ENCODE results near the gene LIME1. TPM values are rescaled to one million over a fixed set of nuclear protein-coding genes. Genes with fewer than 3 reads are reported as not detected.

The LIME1 gene
- total RNA-seq, 1 donor from 2014 or later = 0.47 TPM

DNA sequence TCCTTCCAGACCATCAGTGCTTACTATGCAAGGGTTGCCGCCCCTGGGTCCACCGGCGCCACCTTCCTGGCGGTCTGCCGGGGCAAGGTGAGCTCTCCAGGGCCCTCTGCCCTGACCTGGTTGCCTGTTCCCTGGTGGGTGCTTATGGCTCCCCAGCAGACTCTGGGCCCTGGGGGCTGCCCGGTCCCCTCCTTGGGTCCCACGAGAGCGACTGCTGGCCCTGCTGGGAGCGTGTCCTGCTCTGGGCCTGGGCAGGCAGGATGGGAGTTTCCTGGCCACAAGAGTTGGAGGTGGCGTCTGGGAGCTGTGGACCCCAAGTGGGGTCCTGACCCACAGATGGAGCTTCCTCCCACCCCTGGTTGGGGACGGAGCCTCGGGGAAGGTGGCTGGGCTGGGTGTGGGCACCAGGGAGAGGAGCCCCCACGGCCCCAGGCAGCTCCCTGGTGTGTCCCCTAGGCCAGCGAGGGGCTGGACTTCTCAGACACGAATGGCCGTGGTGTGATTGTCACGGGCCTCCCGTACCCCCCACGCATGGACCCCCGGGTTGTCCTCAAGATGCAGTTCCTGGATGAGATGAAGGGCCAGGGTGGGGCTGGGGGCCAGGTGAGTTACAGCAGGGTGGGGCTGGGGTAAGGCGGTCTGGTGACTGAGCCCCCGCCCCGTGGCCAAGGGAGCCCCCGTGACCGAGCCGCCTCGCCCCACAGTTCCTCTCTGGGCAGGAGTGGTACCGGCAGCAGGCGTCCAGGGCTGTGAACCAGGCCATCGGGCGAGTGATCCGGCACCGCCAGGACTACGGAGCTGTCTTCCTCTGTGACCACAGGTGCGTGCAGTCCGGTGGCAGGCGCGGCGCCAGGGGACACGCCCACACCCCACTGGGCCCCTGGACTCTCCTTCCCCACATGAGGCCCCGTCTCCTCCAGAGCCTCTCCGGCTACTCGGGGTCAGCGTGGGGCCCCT lies 47.1 kb upstream of the LIME1 start:
- H3K36me3 ChIP-seq = no peaks in the 10 kb centered on the region
- H3K4me2 ChIP-seq = no peak overlapping the region
- H3K27me3 ChIP-seq = no peaks in the 10 kb centered on the region
- H3K27me3 Mint-ChIP-seq (ENCODE audit: insufficient read depth, low read depth) = peaks cover 10% of the 10 kb centered on the region
- no peaks in the 10 kb centered on the region for H3K9me3 ChIP-seq (ENCODE audit: low read depth)
- H3K79me2 ChIP-seq (ENCODE audit: low read depth) = no peaks in the 10 kb centered on the region
- H3K4me1 ChIP-seq = no peaks in the 10 kb centered on the region
- no peak overlapping the region for H3K27ac Mint-ChIP-seq
- no peak overlapping the region for H2AFZ ChIP-seq (replicated peaks)
- H4K20me1 ChIP-seq (ENCODE audit: low read depth) = no peaks in the 10 kb centered on the region
- H3K27ac ChIP-seq = no peak overlapping the region
- no peak overlapping the region for H3K9ac ChIP-seq
- peaks cover 4% of the 10 kb centered on the region for H3K9me3 Mint-ChIP-seq
- peaks cover 3% of the 10 kb centered on the region for H3K4me1 Mint-ChIP-seq
- TF ChIP-seq EZH2phosphoT487 (IDR thresholded peaks at IDR 0.05) (no peak), EZH2 (IDR thresholded peaks at IDR 0.05) (no peak), CTCF (IDR thresholded peaks at IDR 0.05) (no peak)
- H3K4me3 Mint-ChIP-seq = no peak overlapping the region
- DNase-seq (ENCODE audit: low spot score) = no peak
- no peak overlapping the region for H3K4me3 ChIP-seq
- peaks cover 5% of the 10 kb centered on the region for H3K36me3 Mint-ChIP-seq
- no peaks in the 10 kb centered on the region for H3F3A ChIP-seq (ENCODE audit: low read depth)

GRCh38 chr20:63690003-63690897 lies 46.2 kb upstream of the LIME1 start:
- H3K27me3 Mint-ChIP-seq (ENCODE audit: insufficient read depth, low read depth) = peaks cover 10% of the 10 kb centered on the region
- H3K9me3 Mint-ChIP-seq = peaks cover 4% of the 10 kb centered on the region
- no peaks in the 10 kb centered on the region for H3K9me3 ChIP-seq (ENCODE audit: low read depth)

More at GRCh38 chr20:63690003-63690897, 46.2 kb upstream of the LIME1 start:
- Histone ChIP-seq H3F3A (ENCODE audit: low read depth) (no peaks in the 10 kb centered on the region), H4K20me1 (ENCODE audit: low read depth) (no peaks in the 10 kb centered on the region), H3K36me3 (no peaks in the 10 kb centered on the region), H3K4me1 (no peaks in the 10 kb centered on the region), H3K4me3 (no peak overlapping the region), H2AFZ (replicated peaks) (no peak overlapping the region), H3K79me2 (ENCODE audit: low read depth) (no peaks in the 10 kb centered on the region), H3K27ac (no peak overlapping the region), H3K27me3 (no peaks in the 10 kb centered on the region), H3K4me2 (no peak overlapping the region), H3K9ac (no peak overlapping the region)
- Mint-ChIP-seq H3K36me3 (peaks cover 5% of the 10 kb centered on the region), H3K4me3 (no peak overlapping the region), H3K4me1 (peaks cover 3% of the 10 kb centered on the region), H3K27ac (no peak overlapping the region)
- DNase-seq (ENCODE audit: low spot score) = no peak
- TF ChIP-seq EZH2 (IDR thresholded peaks at IDR 0.05) = no peak
- no peak for TF ChIP-seq EZH2phosphoT487 (IDR thresholded peaks at IDR 0.05)
- no peak for TF ChIP-seq CTCF (IDR thresholded peaks at IDR 0.05)
